Lung microvascular endothelial cell (primary cell): ENCODE data around the gene CDYL2. TPM values are rescaled to one million over a fixed set of nuclear protein-coding genes. Genes with fewer than 3 reads are reported as not detected.

Experiments
- DNase-seq, 2 donors: peaks; one replicate each; pipeline versions ENCODE4 v3.0.0 to v3.0.0-alpha.2; 2010; ENCODE audit warnings: low read depth in 2 of 2
- total RNA-seq: library from RNA; depleted of rRNA; stranded (reverse); fragments of >200 nt; gene quantifications from 2 replicates; pipeline ENCODE4 v1.2.1, GENCODE V29; 2014

CDYL2 gene
- total RNA-seq, 1 donor from 2014 or later: 29.0 TPM

DNA sequence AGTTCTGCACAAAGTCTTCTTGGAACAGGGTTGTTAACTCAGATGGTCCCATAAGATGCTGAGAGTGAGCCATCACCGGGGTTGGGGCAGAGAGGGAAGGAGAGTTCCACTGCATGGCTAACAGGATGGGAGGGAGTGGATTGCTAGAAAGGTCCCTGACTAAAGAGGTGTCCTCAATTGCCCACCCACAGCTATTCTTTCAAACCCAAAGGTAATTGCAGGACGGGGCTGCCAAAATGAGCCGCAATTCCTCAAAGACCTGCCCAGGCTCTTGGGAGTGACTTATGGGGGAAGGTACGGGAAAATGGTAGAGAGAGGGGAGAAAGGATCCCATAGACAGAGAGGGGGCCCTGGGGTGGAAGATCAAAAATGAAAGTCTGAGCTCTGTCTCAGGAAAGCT is 203.2 kb downstream of the CDYL2 start:
- DNase-seq: no peak

DNA sequence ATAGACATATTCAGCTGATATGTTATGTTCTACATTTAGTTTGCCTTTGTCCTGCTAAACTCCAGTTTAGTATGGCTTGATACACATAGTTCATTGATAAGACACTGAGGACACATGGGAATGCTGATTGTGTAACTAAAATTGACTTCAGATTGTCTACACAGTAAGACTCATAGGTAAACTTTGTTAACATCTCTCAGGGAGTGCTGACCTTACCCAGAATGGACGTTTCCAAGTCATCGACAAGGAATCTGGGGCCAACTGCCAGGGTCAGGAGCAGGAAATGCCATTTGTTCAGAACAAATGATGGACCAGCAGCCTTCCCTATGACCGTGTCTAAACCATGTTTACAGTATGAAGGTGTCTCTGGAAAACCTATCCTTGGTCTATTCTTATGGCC is 204.9 kb downstream of the CDYL2 start:
- DNase-seq: peak in 1 of 2 donors; percentile 58

DNA sequence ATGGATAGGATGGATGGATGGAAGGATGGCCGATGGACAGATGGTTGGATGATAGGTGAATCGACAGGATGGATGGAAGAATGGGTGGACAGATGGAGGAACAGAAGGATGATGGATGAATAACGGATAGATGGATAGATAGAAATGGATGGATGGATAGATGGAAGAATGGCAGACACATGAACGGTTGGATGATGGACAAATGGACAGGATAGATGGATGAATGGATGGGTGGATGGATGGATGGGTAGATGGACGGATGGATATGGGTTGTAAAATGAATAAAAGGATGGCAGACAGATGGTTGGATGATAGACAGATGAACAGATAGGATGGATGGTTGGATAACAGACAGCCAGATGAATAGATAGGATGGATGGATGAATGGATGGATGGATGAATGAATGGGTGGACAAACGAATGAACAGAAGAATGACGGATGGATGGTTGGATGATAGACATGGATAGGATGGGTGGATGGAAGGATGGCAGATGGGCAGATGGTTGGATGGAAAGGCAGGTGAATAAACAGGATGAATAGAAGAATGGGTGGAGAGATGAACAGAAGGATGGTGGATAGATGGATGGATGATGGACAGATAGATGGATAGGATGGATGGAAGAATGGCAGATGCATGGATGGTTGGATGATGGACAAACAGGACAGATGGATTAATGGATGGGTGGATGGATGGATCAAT is 207.7 kb downstream of the CDYL2 start:
- no peak for DNase-seq

GRCh38 chr16:80594756-80595155 is 209.6 kb downstream of the CDYL2 start:
- DNase-seq: no peak

GRCh38 chr16:80592273-80592672 is 212.1 kb downstream of the CDYL2 start:
- DNase-seq: no peak

GRCh38 chr16:80591071-80591915 is 213.1 kb downstream of the CDYL2 start:
- no peak for DNase-seq

DNA sequence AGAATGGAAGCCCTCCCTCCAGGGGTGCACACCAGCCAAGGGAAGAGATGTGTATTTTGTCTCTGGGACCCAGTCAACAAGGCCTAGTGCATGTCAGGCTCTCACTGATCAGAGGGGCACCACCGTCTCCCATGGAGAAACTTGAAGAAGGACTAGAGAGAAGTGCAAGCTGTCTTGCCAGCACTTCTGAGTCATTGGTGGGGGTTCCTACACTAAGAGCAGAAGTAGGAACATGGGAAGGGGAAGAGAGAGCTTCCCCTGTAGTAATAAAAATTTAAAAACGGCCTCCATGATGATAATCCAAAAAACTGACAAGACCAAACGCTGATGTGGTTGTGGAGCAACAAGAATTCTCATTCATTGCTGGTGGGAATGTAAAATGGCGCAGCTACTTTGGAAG is 217.3 kb downstream of the CDYL2 start:
- DNase-seq: no peak

GRCh38 chr16:80586476-80586875 is 217.9 kb downstream of the CDYL2 start:
- no peak for DNase-seq

GRCh38 chr16:80585764-80586163 is 218.6 kb downstream of the CDYL2 start:
- no peak for DNase-seq

- DNase-seq: peak in 1 of 2 donors; percentile 79
Observed at GRCh38 chr16:80583466-80583865, 220.9 kb downstream of the CDYL2 start.

- DNase-seq: peak in 1 of 2 donors; percentile 39
Observed at GRCh38 chr16:80580109-80580832, 224.1 kb downstream of the CDYL2 start.

GRCh38 chr16:80577485-80578280 is 226.7 kb downstream of the CDYL2 start:
- DNase-seq: peak in 1 of 2 donors; percentile 15

DNA sequence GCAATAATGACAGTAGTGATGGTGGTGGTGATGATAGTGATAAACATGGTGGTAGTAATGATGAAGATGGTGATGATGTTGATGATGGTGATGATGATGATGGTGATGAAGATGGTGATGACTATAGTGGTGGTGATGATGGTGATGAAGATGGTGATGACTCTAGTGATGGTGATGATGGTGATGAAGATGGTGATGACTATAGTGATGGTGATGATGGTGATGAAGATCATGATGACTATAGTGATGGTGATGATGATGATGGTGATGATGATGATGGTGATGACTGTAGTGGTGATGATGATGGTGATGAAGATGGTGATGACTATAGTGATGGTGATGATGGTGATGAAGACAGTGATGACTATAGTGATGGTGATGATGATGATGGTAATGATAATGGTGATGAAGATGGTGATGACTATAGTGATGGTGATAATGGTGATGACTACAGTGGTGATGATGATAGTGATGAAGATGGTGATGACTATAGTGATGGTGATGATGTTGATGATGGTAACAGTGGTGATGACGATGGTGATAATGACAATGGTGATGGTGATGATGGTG is 228.0 kb downstream of the CDYL2 start:
- no peak for DNase-seq

- no peak for DNase-seq
Observed at GRCh38 chr16:80573700-80574120, 230.7 kb downstream of the CDYL2 start.

DNA sequence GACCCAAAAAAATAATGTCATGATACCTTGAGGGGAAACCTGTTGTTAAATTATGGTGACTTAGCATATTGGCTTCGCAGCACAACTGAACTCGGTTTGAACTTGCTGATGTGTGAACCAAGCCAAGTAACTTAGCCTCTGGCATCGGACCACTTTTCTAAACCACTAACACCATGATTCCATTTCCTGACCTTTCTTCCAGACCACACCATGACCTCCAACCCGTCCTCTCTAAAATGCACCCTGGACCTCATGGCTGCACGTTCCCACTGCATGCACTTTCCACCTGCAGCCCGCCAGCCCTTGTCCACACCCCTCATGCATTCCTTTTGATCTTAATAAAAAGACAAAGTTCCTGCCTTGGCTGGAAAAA is 234.3 kb downstream of the CDYL2 start:
- peak; percentile 56 to 78 for DNase-seq

DNA sequence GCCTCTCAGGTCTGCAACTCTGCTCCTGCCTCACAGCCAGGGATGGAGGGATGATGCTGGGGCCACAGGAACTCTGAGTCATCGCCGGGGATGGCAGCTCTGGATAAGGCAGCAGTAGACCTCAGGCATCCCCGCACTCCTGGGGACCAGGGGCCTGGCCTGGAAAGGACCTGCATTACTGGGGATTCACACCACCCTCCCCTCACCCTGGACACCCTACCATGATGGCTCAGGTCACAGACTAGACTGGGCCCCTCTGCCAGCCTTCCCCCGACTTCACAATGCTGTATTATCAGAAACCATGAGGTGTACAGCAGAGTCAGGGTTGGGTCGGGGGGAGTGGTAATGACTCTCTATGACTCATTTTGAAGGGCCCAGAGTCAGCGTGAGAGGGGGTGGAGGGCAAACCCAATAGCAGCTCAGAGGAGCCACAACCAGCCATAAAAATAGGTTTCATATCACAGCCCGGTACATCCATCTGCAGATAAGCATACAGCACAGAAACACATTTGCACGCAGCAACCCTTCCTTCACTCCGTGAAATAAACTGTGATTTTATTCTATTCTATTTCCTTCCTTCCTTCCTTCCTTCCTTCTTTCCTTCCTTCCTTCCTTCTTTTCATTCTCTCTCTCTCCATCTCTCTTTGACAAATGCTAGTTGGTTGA is 234.8 kb downstream of the CDYL2 start:
- DNase-seq: peak; percentile 35 to 47

GRCh38 chr16:80564394-80564793 is 240.0 kb downstream of the CDYL2 start:
- DNase-seq: peak in 1 of 2 donors; percentile 8

DNA sequence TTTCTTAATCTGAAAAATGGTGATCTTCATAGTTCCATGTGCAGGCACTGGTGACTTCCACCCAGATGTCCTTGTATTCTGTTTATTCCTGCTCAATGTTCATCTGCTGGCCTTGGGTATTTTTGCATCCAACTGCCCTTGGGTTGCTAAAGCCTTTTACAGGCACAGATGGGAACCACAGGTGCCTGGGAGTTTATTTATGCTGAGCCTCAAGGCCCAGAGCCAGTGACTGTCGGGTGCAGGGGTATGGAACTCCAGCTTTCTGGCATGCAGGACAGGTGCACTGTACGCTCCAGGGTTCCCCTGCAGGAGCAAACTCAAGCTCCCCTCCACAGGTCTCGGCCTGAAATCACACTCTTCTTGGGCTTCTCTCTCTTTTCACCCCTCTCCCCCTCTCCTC is 241.3 kb downstream of the CDYL2 start:
- DNase-seq: no peak

DNA sequence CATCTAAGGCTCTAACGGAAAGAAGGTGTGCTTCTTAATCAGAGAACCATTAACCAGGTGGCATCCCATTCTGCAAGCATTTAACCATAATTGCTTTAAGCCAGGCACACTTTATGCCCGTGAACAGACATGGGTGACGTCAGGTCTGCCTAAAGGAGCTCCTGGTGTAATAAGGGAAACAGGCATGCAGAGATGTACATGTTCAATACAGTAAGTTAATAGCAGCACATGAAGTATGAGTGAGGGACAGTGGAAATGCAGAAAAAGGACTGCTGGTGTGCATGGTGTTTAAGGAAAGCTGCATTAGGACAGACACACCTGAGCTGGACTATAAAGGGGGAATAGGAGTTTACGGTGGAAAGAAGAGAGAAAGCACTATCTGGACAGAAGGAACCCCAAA is 245.0 kb downstream of the CDYL2 start:
- no peak for DNase-seq

DNA sequence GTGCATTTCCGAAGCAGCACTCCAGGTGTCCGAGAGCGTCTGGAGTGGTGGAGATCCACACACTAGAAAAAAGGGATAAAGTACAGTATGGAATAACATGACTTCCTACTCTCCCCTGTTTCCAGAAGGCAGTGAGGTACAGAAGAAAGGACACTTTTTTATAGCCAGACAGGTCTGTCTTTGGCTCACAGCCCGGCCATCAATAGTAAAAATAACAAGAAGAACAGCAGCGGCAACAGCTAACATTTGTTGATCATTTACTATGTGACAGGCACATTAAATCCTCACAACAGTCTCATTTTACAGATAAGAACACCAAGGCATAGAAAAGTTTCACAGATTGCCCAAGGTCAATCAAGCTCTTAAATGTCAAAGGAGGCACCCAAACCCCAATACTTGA is 247.4 kb downstream of the CDYL2 start:
- no peak for DNase-seq
